HG03095 (cell line): ENCODE data around the gene CEACAM3.

Experiments used
- ATAC-seq: cut with Tn5 transposase; IDR thresholded peaks from one replicate; pipeline ENCODE4 v1.9.1; 2021; ENCODE audit warnings: moderate library complexity; ENCODE audit not compliant: unreplicated experiment

CEACAM3 gene

DNA sequence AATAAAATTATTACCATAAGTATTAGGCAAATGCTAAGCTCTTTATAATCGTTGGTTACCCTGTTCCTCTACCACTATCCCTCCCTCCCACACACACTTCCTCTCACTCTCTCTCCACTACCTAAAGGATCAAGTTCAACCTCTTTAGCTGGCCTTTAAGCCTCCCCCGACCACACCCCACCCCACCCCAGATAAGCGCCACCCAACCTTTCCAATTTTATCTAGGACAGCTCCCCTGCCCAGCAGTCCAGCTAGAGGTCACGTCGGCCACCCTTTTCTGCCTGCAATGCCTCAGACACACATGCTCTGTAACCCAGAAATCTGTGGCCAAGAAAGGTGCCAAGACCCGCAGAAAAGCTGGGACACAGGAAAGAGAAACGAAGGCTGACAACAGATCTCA is 47.0 kb downstream of the CEACAM3 start:
- no peak for ATAC-seq

DNA sequence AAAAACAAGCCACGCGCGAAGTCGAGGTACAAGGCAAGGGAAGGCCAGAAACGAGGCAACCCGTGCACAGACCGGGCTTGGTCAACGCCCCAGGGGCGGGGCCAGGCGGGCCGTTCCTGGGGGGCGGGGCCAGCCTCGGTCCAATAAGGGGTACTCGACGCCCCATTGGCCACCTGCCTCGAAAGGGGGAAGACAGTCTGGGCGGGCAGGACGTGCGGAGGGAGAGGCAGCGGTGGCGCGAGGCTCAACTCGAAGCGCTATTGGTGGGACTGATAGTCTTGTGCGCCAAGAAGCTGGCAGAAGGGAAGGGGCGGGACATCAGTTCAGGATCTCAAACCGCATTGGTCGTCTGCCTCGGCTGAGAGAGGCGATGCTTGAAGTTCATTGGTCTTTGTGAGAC is 48.2 kb downstream of the CEACAM3 start, which contains the start of gene LYPD4:
LYPD4 (minus strand) TSS at position 83 of the 400 bp plus-strand sequence. CDS start 5,398 bp downstream, outside the sequence.
- no peak for ATAC-seq

DNA sequence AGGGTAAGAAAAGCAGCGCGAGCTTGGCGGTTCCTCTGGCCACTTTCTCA is 48.4 kb downstream of the CEACAM3 start, which contains the start of gene DMRTC2:
DMRTC2 (plus strand) TSS at position 42 of the 50 bp plus-strand sequence. CDS start 2,387 bp downstream, outside the sequence.
- ATAC-seq, result no peak

DNA sequence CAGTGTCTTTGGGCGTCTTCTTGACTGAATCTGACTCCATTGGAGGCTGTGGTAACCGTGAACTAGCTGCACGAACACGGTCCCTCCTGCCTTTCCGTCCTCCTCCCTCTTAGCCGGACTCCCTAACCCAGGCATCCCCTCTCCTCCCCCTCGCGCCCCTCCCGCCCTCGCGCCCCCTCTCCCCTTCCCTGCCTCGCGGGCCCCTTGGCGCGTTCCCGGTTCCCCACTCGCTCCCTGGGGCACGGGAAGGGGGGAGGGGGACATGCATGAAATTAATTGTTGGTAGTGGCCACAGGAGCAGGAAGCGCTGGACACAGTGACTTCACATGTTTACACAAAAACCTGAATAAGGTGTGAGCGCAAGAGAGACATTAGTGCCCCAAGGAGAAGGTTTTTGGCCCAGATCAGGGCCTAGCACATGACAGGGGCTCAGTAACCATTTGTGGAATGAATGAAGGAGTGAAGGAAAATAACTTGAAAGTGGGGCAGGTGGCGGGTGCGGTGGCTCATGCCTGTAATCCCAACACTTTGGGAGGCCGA is 48.7 kb downstream of the CEACAM3 start:
- no peak for ATAC-seq

DNA sequence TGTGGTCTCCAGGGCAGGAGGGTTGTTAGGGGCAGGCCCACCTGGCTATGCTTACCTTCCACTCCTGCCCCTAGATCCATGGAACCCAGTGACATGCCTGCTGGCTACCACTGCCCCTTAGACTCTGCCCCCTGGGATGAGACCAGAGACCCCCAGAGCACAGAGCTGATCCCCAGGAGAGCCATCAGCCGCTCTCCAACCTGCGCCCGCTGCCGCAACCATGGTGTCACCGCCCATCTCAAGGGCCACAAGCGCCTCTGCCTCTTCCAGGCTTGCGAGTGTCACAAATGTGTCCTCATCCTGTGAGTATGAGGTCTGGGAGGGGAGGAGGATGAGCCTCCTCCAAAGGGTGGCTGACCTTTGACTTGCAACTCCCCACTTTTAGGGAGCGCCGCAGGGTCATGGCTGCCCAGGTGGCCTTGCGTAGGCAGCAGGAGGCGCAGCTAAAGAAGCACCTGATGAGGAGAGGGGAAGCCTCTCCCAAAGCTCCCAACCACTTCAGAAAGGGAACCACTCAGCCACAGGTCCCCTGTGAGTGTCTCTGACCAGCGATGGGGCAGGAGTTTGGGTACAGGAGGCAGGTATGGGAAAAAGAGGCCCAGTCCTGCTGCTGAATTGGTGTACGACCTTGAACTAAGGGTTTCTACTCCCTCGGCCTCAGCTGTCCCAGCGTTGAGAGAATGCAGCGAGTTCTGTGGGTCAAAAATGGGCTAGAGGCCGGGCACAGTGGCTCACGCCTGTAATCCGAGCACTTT is 51.1 kb downstream of the CEACAM3 start:
- no peak for ATAC-seq

DNA sequence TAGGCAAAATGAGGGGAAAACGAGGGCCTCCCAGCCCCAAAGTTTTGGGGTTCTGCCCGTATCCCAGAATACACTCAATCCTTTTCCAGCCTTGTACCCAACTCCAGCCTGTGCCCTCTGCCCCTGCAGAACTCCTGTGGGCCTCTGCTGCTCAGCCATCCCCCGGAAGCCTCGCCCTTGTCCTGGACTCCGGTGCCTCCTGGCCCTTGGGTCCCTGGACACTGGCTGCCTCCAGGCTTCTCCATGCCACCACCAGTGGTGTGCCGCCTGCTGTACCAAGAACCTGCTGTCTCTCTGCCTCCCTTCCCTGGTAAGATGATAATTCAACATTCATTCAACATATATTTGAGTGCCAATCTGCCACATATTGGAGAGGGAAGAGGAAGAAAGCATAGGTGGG is 52.3 kb downstream of the CEACAM3 start:
- no peak for ATAC-seq

DNA sequence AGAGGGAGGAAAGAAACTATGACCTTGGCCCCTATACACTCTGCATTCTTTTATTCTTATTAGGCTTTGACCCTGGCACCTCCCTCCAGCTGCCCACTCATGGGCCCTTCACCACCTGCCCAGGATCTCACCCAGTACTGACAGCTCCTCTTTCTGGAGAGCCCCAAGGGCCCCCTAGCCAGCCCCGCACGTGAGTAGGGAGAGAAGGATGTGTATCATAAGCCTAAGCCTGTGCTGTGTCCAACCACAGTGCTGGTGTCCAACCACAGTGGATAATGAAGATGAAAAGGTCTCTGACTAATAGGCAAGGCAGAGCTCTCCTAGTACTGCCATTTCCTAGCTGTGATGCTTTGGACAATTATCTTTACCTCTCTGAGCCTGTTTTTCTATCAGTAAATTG is 52.7 kb downstream of the CEACAM3 start:
- no peak for ATAC-seq

DNA sequence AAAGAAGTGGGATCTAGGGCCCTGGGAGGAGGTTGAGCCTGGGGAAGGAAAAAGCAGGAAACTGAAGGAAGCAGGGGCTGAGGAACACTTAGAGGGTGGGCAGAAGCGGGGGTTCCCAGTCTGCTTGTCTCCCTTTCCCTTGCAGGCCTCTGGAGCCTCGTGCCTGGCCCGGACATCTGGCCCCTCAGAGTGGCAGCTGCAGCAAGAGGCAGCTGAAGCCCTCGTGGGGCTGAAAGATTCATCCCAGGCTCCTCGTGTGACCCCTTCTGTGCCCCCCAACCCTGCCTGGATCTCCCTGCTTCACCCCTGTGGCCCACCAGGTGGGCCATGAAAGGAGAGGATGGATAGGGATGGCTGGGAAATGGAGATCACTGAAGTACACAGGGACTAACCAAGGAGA is 54.0 kb downstream of the CEACAM3 start:
- no peak for ATAC-seq

DNA sequence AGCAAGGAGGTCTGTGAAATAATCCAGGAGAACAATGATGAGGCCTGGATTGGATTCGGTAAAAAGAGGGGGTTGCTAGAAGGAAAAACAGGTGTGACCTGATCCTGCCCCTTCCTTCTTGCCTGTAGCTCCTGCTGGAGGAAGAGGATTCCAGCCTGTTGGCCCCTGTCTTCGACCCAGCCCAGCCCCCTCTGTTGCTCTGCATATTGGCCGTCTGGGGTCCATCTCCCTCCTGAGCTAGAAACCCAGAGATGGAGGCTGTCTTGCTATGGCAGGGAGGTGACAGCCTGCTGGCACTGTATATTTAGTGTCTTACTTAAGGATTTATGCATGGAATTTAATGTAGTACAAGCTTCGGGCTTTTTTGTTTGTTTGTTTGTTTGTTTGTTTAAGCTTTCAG is 55.1 kb downstream of the CEACAM3 start:
- ATAC-seq, result no peak

DNA sequence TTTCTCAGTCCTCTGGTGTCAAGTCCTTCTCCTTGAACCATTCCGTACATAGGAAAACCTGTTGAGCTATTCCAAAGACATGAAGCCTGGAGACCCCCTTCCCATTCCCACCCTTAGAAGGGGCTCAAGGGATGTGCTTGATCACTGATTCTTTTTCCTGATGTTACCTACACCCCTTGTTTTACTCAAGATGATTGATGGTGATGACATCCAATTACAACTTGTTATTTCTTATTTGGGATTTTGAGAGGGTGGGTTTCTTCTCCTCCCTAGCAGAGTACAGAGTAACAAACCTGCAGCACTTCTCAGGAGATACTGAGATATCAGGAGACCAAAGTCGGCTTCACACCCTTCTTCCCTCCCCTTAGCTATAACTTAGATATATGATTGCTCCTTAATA is 57.0 kb downstream of the CEACAM3 start:
- no peak for ATAC-seq

DNA sequence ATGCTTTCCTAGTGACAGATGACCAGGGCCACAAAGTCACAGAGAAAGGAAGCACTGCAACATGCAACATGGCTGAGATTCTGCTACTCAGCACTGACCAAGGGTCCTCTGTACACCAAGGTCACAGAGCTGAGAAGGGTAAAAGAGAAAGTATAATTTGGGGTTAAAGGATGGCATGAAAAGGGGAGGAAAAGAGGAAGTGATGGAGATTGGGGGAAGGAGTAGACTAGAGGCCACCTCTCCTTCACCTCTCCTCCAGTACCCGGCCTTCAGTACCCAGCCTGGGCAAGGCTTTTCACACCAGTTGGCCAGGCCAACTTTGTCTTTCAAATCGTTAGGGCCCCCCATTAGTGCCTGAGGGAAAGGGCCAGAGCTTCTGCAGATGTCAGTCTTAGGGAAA is 57.4 kb downstream of the CEACAM3 start:
- no peak for ATAC-seq

DNA sequence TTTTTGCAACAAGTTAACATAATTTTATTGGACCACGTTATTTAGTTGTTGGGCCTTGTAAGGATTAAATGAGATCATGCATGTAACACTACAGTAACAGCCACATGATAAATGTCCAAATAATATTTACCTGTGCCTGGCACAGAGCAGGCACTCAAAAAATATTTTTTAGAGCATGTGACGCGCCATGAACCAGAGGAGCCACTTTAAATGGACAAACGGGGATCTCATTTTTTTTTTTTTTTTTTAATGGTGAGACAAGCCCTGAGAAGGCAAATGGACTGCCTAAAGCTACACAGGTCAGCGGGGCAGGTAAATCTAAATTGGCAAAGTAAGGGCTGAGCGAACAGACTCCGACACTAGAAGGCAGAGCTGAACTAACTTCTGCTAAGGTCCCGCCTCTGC is 62.8 kb downstream of the CEACAM3 start:
- no peak for ATAC-seq

DNA sequence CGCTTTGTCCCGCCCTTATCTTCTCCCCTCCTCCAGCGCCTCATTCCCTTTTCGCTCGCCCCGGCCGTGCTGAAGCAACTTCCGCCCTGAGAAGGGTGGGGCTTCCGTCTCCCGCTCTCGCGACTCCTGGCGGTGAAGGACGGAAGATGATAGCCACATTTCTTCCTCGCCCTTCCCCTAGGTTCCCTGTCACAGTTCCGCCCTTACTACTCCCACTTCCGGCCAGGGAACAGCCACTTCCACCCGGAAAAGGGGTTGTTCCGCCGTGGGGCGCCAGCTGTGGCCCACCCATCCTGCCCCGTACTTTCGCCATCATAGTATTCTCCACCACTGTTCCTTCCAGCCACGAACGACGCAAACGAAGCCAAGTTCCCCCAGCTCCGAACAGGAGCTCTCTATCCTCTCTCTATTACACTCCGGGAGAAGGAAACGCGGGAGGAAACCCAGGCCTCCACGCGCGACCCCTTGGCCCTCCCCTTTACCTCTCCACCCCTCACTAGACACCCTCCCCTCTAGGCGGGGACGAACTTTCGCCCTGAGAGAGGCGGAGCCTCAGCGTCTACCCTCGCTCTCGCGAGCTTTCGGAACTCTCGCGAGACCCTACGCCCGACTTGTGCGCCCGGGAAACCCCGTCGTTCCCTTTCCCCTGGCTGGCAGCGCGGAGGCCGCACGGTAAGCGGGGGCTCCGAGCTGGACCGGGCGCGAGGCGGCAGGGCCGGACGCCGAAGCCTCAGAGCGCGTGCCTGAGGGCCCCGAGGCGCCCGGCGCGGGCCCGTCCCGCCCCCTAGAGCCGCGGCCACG is 63.4 kb downstream of the CEACAM3 start, which contains the start of gene RPS19:
RPS19 (plus strand) TSS at position 638 of the 801 bp plus-strand sequence. CDS start 520 bp downstream, outside the sequence.
- ATAC-seq, result peak; percentile 70

DNA sequence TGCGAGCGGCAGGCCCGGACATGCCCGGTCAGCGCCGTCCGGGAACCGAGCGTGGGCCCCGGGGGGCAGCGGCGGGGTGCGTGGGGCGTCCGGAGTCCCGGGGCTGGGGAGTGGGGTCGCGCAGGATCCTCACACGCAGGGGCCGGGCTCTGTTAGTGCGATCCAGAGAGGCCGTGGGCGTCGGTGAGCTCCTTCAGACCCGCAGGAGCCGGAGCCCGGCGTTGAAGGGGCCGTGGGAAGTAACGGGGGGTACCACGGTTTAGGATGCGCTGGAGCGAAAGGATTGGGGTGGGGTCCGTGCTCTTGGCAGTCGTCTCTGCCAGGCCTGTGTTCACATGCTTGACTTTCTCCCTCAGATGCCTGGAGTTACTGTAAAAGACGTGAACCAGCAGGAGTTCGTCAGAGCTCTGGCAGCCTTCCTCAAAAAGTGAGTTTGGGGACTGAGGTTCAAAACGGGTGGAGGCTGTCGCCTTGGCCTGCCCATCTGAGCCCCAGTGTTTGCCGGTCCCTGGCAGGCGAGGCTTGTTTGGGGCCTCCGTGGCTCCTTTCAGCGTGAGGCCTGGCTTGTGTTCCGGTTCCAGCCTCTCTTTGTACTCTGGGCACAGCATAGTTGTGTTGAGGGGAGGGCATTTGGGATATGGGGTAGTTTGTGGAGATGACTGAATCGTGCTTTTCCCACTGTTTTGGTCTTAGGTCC is 64.2 kb downstream of the CEACAM3 start:
- no peak for ATAC-seq
